ENCODE data around the gene SLC35A5. TPM values are rescaled to one million over a fixed set of nuclear protein-coding genes. Genes with fewer than 3 reads are reported as not detected.

SLC35A5 gene
- total and polyA plus RNA-seq, 7 donors = 7.2 to 32.1 (median 16.1) TPM

- no peaks in the 10 kb centered on the region for H3K9me3 ChIP-seq
- 95% methylated on average over 3 of the region's 3 CpGs for WGBS, 2 donors
- intact Hi-C loops (cut with DNase I) = loop anchor here (5.0 kb wide), 1 partner anchor 238 kb away; the partner anchor contains the start of gene SLC9C1
- H3K27ac ChIP-seq = no peak overlapping the region
- peaks cover 0 to 80% (median 15%) of the 10 kb centered on the region in 4 donors for H3K36me3 ChIP-seq
- H3K27me3 ChIP-seq = no peaks in the 10 kb centered on the region
- TF ChIP-seq EP300 (IDR thresholded peaks at IDR 0.05) (no peak), POLR2AphosphoS5 (IDR thresholded peaks at IDR 0.05) (no peak), CTCF (IDR thresholded peaks at IDR 0.05) (no peak), POLR2A (IDR thresholded peaks at IDR 0.05) (no peak)
- H3K4me1 ChIP-seq = no peaks in the 10 kb centered on the region
- no peak for DNase-seq
- H3K4me3 ChIP-seq = no peak overlapping the region
Measured at GRCh38 chr3:112530573-112530972, 31.3 kb upstream of the SLC35A5 start.

- no peaks in the 10 kb centered on the region for H3K27me3 ChIP-seq
- no peaks in the 10 kb centered on the region for H3K9me3 ChIP-seq
- H3K27ac ChIP-seq = no peak overlapping the region
- intact Hi-C loops (cut with DNase I) = loop anchor here (5.0 kb wide), 1 partner anchor 239 kb away; the partner anchor contains the start of gene SLC9C1
- H3K4me1 ChIP-seq = no peaks in the 10 kb centered on the region
- TF ChIP-seq EP300 (IDR thresholded peaks at IDR 0.05) (no peak), CTCF (IDR thresholded peaks at IDR 0.05) (peak in 3 of 4 experiments; percentile 18 to 54 (median 53)), POLR2AphosphoS5 (IDR thresholded peaks at IDR 0.05) (no peak)
- WGBS, 2 donors = 5 to 14% methylated on average over 1 of the region's 1 CpG
- H3K4me3 ChIP-seq = no peak overlapping the region
- H3K36me3 ChIP-seq = peaks cover 0 to 87% (median 19%) of the 10 kb centered on the region in 4 donors
- no peak for DNase-seq
Measured at GRCh38 chr3:112531358-112531781, 30.5 kb upstream of the SLC35A5 start.

GRCh38 chr3:112539825-112540650 is 21.8 kb upstream of the SLC35A5 start:
- intact Hi-C loops (cut with DNase I) = no loop called here
- Histone ChIP-seq H3K27me3 (no peaks in the 10 kb centered on the region), H3K27ac (no peak overlapping the region), H3K4me1 (no peaks in the 10 kb centered on the region), H3K9me3 (no peaks in the 10 kb centered on the region), H3K36me3 (peaks cover 0 to 65% (median 9%) of the 10 kb centered on the region in 4 donors), H3K4me3 (no peak overlapping the region)
- no peak for DNase-seq
- TF ChIP-seq CTCF (IDR thresholded peaks at IDR 0.05) = no peak
- 85 to 89% methylated on average over 1 of the region's 1 CpG for whole genome bisulfite sequencing, 2 donors

GRCh38 chr3:112546216-112546759 is 15.6 kb upstream of the SLC35A5 start:
- TF ChIP-seq CTCF (IDR thresholded peaks at IDR 0.05) (no peak), POLR2A (IDR thresholded peaks at IDR 0.05) (no peak), EP300 (IDR thresholded peaks at IDR 0.05) (no peak), POLR2AphosphoS5 (IDR thresholded peaks at IDR 0.05) (no peak)
- DNase-seq = no peak
- no peaks in the 10 kb centered on the region for H3K9me3 ChIP-seq
- H3K27me3 ChIP-seq = no peaks in the 10 kb centered on the region
- H3K4me3 ChIP-seq = no peak overlapping the region
- no peak overlapping the region for H3K27ac ChIP-seq
- H3K36me3 ChIP-seq = peaks cover 5 to 48% (median 9%) of the 10 kb centered on the region in 4 donors
- 92 to 93% methylated on average over 5 of the region's 5 CpGs for WGBS, 2 donors
- intact Hi-C loops (cut with DNase I) = no loop called here
- H3K4me1 ChIP-seq = peaks cover 0 to 6% (median 4%) of the 10 kb centered on the region in 4 donors
